Natural killer cell (primary cell): Measurements from ENCODE around the gene TENM4. TPM values are rescaled to one million over a fixed set of nuclear protein-coding genes. Genes with fewer than 3 reads are reported as not detected.

ENCODE experiments used
- ATAC-seq, 3 donors: fragments of 150-1000 bp in 2 of 3; fragments of 200-7000 bp in 1 of 3; cut with Tn5 transposase; 1 replicate in 1 of 3; 2 replicates in 2 of 3; pipeline ENCODE4 v1.10.0; 2021; ENCODE audit warnings: mild to moderate bottlenecking in 2 of 3, moderate library complexity in 2 of 3
- DNase-seq, 2 donors: peaks; one replicate each; pipeline versions ENCODE4 v3.0.0 to v3.0.0-alpha.2; 2013 to 2021; ENCODE audit warnings: mixed read lengths in 1 of 2
- H3K27ac ChIP-seq: one replicate; pipeline ENCODE4 v1.5.1; 2013; ENCODE audit warnings: mild to moderate bottlenecking, low read length
- H3K27me3 ChIP-seq: one replicate; pipeline ENCODE4 v1.6.1; 2013; ENCODE audit warnings: low read length; ENCODE audit not compliant: control insufficient read depth, insufficient read depth
- H3K36me3 ChIP-seq: one replicate; pipeline ENCODE4 v1.6.1; 2013; ENCODE audit warnings: low read length; ENCODE audit not compliant: control insufficient read depth, insufficient read depth
- H3K4me1 ChIP-seq: one replicate; pipeline ENCODE4 v1.6.1; 2013; ENCODE audit warnings: low read length; ENCODE audit not compliant: control insufficient read depth, insufficient read depth
- H3K4me3 ChIP-seq: one replicate; pipeline ENCODE4 v1.5.1; 2013; ENCODE audit warnings: low read length
- H3K9me3 ChIP-seq: one replicate; pipeline ENCODE4 v1.6.1; 2013; ENCODE audit warnings: low read length; ENCODE audit not compliant: control insufficient read depth, insufficient read depth
- H3K27ac Mint-ChIP-seq, 2 donors: one replicate each; pipeline ENCODE4 v1.8.0; 2022; ENCODE audit warnings: mild to moderate bottlenecking in 2 of 2, mixed read lengths in 2 of 2, moderate library complexity in 1 of 2
- H3K27me3 Mint-ChIP-seq, 2 donors: one replicate each; pipeline ENCODE4 v1.8.0; 2022; ENCODE audit warnings: low read depth in 2 of 2, mixed read lengths in 2 of 2
- H3K36me3 Mint-ChIP-seq: one replicate; pipeline ENCODE4 v1.8.0; 2022; ENCODE audit warnings: mixed read lengths
- H3K4me1 Mint-ChIP-seq, 2 donors: one replicate each; pipeline ENCODE4 v1.8.0; 2022; ENCODE audit warnings: mixed read lengths in 2 of 2
- H3K4me3 Mint-ChIP-seq: one replicate; pipeline ENCODE4 v1.8.0; 2022; ENCODE audit warnings: mild to moderate bottlenecking, moderate library complexity, mixed read lengths
- H3K9me3 Mint-ChIP-seq, 2 donors: one replicate each; pipeline ENCODE4 v1.8.0; 2022; ENCODE audit warnings: mixed read lengths in 2 of 2
- CTCF ChIP-seq: fragments of 200-600 bp; IDR thresholded peaks from one replicate; pipeline ENCODE4 v1.8.0; 2022; ENCODE audit warnings: antibody characterized with exemption
- WGBS: methylation state at CpG from one replicate; pipeline ENCODE4 v1.1.7; 2013; ENCODE audit warnings: missing lambda C conversion rate; ENCODE audit not compliant: insufficient coverage; 5-methylcytosine and 5-hydroxymethylcytosine counted together
- intact Hi-C: fragments of 100-400 bp; cut with micrococcal nuclease; formaldehyde crosslinking; loops from one replicate; pipeline ENCODE4 v1.14.2; 2022
- total RNA-seq, 4 donors: library from RNA; stranded (reverse); fragments of 120-200 nt in 1 of 4; gene quantifications; one replicate each; pipeline versions ENCODE4 v1.2.3 to v1.2.4, GENCODE V29; 2013 to 2022

The TENM4 gene
- total RNA-seq, 3 donors from 2014 or later (not counting 1 experiment from before 2014, with no cell fraction given): 0.63 to 0.75 TPM; not detected in 1

- ATAC-seq: no peak
- no peaks in the 10 kb centered on the region for H3K4me1 ChIP-seq
- no peaks in the 10 kb centered on the region for H3K36me3 ChIP-seq
- no peaks in the 10 kb centered on the region for H3K4me1 Mint-ChIP-seq
- H3K9me3 Mint-ChIP-seq: no peaks in the 10 kb centered on the region
- peaks cover 0 to 7% of the 10 kb centered on the region in 2 donors for H3K27me3 Mint-ChIP-seq
- no peak for DNase-seq
- H3K27ac ChIP-seq: no peak overlapping the region
- no peaks in the 10 kb centered on the region for H3K27me3 ChIP-seq
- no peak overlapping the region for H3K4me3 ChIP-seq
- intact Hi-C loops: no loop called here
- H3K4me3 Mint-ChIP-seq: no peak overlapping the region
- H3K9me3 ChIP-seq: no peaks in the 10 kb centered on the region
- no peak for TF ChIP-seq CTCF
- H3K36me3 Mint-ChIP-seq: no peaks in the 10 kb centered on the region
- H3K27ac Mint-ChIP-seq: no peak overlapping the region
- WGBS: 68% methylated on average over 8 of the region's 9 CpGs
Observed at GRCh38 chr11:78821371-78822306, 619.2 kb downstream of the TENM4 start.

- H3K27ac ChIP-seq: no peak overlapping the region
- Mint-ChIP-seq H3K4me3 (no peak overlapping the region), H3K36me3 (no peaks in the 10 kb centered on the region), H3K27ac (no peak overlapping the region), H3K9me3 (no peaks in the 10 kb centered on the region), H3K4me1 (no peaks in the 10 kb centered on the region), H3K27me3 (peaks cover 0 to 7% of the 10 kb centered on the region in 2 donors)
- H3K4me3 ChIP-seq: no peak overlapping the region
- no peaks in the 10 kb centered on the region for H3K27me3 ChIP-seq
- no peak for DNase-seq
- H3K9me3 ChIP-seq: no peaks in the 10 kb centered on the region
- H3K4me1 ChIP-seq: no peaks in the 10 kb centered on the region
- ATAC-seq: no peak
- H3K36me3 ChIP-seq: no peaks in the 10 kb centered on the region
- intact Hi-C loops: no loop called here
- WGBS: 90% methylated on average over 3 of the region's 3 CpGs
- TF ChIP-seq CTCF: no peak
Observed at GRCh38 chr11:78820741-78821140, 620.1 kb downstream of the TENM4 start.

- Histone ChIP-seq H3K4me1 (no peaks in the 10 kb centered on the region), H3K36me3 (no peaks in the 10 kb centered on the region), H3K9me3 (no peaks in the 10 kb centered on the region), H3K4me3 (no peak overlapping the region), H3K27me3 (no peaks in the 10 kb centered on the region), H3K27ac (no peak overlapping the region)
- intact Hi-C loops: no loop called here
- no peak overlapping the region for H3K27ac Mint-ChIP-seq
- 94% methylated on average over 3 of the region's 4 CpGs for whole genome bisulfite sequencing
- no peaks in the 10 kb centered on the region for H3K9me3 Mint-ChIP-seq
- DNase-seq (no peak), ATAC-seq (no peak)
- H3K27me3 Mint-ChIP-seq: peaks cover 0 to 9% of the 10 kb centered on the region in 2 donors
- no peaks in the 10 kb centered on the region for H3K36me3 Mint-ChIP-seq
- no peak overlapping the region for H3K4me3 Mint-ChIP-seq
- no peaks in the 10 kb centered on the region for H3K4me1 Mint-ChIP-seq
- TF ChIP-seq CTCF: no peak
Observed at GRCh38 chr11:78818201-78818600, 622.6 kb downstream of the TENM4 start.
